Measurements from ENCODE around the gene ZBTB44.
"Not testable (repeated sequence)": the region's sequence is repeated elsewhere in the genome, so short reads cannot be mapped to it uniquely, and the experiment has no call there.

ZBTB44 gene

DNA sequence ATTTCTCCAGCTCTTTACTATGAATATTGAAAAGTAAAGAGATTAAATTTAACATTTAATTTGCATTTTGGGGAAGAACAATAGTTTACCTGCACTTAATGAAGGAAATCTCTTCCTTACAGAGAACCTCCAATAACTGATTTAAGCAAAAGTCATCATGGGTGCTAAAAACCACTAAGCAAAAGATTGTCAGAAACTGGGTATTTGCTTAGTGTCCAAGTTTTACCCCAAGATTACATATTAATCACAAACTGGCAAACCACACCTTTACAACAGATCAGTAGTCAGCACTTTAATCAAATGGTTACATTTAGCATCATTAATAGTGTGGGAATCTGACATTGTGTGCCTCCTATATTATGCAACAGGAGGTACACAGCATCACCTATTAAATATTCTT lies 2.7 kb downstream of the ZBTB44 start:
- DNase-seq: no peak

DNA sequence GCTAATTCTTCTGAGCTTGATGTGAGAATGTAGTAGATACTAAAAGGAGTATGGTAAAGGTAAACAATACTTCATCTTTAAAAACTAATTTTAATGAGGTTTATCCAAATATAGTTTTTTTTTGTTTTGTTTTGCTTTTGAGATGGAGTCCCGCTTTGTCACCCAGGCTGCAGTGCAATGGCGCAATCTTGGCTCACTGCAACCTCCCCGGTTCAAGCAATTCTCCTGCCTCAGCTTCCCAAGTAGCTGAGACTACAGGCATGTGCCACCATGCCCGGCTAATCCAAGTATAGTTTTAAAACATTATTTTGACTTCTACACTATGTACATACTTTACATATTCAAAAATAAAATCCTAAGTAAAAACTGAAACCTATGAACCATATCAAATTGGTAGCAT lies 4.1 kb downstream of the ZBTB44 start:
- DNase-seq: no peak

DNA sequence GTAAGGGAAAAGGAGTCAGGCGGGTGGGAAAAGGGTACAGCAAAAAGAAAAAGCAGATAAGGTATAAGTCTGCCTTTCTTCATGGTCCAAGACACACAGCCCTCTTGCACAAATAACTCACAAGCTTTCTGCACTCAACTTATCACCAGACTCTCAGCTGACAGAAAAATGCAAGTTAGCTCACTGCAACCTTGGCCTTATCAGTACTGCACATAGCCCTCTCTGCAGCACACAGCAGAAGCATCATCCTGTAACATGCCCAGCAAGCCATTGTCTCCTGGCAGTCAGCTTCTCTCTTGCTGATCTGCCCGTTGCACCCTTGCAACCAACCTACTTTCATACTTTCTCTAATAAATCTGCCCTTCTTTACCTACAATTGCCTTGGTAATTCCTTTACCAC lies 5.8 kb downstream of the ZBTB44 start:
- DNase-seq: no peak

DNA sequence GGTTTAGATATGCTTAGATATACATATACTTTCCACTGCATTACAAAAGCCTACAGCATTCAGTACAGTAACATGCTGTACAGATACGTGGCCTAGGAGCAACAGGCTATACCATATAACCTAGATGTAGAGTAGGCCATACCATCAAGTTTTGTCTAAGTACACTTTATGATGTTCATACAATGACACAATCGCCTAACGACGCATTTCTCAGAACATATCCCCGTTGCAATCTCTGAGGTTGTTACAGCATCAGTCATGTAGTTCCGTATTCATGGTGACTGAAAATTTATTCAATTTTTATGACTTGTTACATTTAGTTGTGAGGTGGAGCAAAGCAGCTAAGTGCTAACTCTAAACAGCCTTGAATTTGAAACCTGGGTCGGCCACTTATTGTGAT lies 6.7 kb downstream of the ZBTB44 start:
- DNase-seq: no peak

DNA sequence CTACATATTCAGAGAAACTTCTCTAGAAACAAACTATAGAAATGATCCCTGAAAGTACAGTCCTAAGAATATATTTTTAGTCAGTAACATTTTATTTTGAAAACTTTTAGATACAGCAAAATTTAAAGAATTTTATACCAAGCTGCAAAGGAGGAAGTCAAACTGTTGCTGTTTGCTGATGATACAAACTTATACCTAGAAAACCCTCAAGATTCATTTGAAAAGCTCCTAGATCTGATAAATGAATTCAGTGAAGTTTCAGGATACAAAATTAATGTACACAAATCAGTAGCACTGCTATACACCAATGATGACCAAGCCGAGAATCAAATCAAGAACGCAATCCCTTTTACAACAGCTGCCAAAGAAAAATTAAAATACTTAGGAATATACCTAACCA lies 10.1 kb downstream of the ZBTB44 start:
- no peak for DNase-seq

DNA sequence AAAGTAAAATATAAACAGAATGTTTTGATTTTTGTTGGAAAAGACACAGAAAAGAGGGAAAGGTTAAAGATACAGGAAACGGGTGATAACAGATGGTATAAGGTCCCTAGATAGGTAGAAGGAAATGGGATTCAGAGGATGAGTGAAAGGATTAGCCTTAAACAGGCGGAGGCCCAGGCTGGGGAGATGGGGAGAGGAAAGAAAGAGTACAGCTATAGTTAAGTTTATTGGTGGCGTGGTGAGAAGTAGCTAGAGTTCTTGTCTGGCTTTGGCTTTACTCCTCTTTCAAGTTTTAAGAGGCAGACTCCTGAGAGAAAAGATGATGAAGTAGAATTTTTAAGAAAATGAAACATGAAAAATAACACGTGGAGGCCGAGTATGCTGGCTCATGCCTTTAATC lies 13.7 kb downstream of the ZBTB44 start:
- DNase-seq: no peak

DNA sequence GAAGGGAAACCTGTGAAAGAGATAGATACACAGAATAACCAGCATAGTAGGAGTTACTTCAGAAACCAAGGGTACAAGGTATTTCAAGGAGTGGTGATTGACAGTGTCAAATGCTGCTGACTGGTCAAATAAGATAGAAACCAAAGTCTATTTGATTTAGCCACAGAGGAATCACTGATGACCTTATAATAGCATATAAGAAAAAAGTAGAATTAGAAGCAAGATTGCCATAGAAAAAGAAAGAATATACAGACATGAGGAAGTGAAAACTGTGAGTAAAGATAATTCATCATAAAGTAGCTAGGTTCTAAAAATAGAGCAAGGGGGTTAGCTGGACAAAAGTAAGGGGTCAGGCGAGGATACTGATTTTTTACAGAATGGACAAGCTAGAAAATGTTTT lies 14.2 kb downstream of the ZBTB44 start:
- no peak for DNase-seq

DNA sequence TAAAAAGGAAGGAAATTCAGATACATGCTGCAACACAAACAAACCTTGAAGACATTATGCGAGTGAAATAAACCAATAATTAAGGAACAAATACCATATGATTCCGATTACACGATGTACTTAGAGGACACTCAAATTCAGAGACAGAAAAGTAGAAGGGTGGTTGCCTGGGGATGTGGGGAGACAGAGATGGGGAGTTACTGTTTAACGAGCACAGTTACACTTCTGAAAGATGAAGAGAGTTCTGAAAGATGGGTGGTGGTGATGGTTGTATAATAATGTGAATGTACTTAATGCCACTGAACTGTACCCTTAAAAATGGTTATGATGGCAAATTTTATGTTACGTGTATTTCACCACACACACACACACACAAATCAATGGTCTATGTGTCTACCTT lies 14.7 kb downstream of the ZBTB44 start:
- no peak for DNase-seq

DNA sequence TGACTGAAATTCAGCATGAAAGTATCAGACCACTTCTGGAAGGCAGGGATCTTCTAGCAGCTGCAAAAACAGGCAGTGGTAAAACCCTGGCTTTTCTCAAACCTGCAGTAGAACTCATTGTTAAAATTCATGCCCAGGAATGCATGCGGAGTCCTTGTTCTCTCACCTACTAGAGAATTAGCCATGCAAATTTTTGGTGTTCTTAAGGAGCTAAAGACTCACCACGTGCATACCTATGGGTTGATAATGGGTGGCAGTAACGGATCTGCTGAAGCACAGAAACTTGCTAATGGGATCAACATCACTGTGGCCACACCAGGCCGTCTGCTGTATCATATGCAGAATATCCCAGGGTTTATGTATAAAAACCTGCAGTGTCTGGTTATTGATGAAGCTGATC lies 19.1 kb downstream of the ZBTB44 start:
- DNase-seq: no peak

DNA sequence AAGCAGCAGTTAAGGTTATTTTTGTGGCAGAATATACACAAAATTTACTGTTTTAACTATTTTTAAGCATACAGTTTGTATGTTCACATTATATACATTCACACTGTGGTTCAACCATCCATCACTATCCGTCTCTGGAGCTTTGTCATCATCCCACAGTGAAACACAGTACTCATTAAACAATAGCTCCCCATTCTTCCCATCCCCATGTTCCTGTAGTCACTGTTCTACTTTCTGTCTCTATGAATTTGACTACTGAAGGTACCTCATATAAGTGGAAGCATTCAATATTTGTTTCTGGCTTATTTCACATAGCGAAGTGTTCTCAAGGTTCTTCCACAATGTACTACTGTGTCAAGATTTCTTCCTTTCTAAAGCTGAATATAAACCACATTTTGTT lies 32.6 kb downstream of the ZBTB44 start:
- no peak for DNase-seq

DNA sequence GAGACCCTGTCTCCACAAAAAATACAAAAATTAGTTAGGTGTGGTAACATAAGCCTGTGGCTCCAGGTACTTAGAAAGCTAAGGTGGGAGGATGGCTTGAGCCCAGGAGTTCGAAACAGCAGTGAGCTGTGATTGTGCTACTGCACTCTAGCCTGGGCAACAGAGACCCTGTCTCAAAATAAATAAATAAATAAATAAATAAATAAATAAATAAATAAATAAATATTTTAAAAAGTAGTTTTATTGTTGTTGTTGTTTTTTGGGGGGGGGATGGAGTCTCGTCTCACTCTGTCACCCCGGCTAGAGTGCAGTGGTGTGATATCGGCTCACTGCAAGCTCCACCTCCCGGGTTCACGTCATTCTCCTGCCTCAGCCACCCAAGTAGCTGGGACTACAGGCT lies 33.4 kb downstream of the ZBTB44 start:
- not testable (repeated sequence) for DNase-seq

DNA sequence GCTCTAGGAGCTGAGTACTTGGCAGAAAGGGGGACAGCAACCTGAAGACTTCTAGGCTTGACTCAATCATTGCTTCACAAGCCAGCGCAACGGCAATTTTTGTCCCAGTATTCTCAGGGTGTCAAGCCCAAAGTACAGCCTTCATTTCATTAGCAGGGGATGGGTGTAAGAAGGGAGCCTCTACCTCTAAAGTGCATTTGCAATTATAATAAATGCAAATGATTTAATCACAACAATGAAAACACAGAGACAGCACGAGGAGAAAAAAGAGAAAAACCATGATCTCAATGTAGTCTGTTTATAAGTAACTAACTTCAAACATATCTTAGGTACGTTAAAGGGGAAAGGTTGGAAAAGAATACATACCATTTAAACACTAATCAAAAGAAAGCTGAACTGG lies 34.7 kb downstream of the ZBTB44 start:
- no peak for DNase-seq

DNA sequence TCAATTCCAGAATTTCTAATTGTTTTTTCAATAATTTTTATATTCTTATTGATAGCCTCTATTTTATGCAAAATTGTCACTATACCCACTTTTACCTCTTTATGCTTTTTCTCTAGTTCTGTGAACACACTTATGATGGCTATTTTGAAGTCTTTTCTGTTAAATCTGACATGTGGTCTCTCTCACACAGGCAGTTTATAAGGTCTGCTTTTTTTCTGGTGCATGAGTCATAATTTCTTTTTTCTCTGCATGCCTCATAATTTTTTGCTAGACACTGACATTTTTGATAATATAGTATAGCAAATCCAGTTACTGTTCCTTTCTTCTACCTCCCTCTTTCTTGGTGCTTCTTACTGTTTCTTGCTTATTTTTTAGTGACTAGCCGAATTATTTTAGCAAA lies 36.0 kb downstream of the ZBTB44 start:
- no peak for DNase-seq

DNA sequence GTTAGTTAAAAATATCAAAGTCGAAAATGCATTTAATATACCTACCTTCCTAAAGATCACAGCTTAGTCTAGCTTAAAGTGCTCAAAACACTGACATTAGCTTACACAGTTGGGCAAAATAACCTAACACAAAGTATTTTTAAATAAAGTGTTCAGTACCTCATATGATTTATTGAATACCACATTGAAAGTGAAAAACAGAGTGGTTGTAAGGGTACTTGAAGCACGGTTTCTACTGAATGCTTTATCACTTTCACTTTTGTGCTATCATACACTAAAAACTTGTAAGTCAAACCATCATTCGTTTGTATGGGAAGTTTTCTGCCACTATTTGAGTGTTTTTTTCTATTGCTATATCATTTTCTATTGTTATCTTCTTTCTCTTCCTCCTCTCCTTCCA lies 36.6 kb downstream of the ZBTB44 start:
- no peak for DNase-seq

DNA sequence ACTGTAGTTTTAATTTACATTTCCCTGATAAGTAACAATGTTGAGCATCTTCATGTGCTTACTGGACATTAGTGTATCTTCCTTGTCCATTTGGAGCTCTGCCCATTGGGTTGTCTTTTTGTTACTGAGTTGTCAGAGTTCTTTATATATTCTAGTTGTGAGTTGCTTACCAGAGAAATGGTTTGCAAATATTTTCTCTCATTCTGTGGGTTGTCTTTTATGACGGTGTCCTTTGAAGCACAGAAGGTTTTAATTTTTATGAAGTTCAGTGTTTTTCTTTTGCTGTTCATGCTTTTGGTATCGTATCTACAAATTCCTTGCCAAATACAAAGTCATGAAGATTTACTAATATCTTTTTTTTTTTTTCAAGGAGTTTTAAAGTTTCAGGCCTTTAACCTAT lies 42.4 kb downstream of the ZBTB44 start:
- no peak for DNase-seq

DNA sequence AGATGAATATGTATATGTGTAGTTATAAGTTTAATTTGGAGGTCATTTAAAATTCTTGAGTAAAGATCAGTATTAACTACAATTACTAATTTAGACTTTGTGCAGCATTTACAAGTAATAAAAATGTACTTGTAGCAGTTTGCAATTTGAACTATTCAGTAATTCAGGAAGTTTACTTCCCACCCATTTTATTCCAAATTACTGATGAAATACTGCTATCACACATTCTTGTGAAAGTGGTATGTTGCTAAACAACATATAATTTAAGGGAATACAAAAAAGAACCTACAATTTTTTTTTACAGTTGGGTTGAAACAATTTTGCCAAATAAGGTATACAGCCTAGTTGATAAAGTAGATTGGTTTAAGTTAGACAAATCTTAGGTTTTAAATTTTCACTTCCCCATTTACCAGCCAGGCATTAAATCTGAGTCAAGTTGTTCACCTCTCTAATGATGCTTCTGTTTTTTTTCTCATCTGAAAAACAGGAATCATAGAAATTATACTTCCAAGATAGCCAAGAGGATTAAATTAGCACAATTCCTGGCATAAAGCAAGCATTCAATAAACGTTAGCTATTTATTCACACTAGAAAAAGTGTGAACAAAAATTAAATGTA lies 45.3 kb downstream of the ZBTB44 start:
- DNase-seq: no peak

DNA sequence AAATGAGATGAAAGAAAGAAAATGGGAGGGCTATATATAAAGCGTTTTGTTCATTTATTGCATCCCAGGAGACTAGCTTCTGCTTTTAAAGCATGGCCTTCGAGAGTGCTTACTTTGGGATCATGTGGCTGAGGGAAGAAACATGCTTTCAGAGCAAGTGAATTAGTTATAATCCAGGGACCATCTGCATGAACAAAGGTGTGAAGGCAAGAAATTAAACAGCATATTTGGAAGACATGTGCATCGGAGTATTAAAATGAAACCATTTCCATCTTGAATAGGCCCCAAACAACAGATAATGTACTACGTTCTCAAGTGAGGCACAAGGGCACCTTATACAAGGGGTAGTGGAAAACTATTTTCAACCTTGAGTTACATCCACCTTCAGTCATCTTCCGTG lies 51.4 kb downstream of the ZBTB44 start:
- DNase-seq: no peak

DNA sequence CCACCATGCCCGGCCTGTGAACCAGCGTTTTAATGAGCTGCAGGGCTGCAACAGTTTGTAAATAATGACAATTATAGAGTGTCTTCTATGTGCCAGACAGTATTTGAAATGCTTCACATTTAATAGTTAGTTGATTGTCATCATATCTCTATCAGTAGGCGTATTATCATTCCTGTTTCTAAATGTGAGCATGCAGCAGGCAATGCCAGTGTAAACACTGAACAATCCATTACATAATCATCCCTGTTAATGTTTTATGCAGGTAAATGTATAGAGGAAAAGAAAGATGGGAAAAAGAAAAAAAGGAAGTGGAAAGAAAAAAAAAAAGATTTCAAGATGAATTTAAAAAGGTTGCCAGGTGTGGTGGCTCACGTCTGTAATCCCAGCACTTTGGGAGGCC lies 52.3 kb downstream of the ZBTB44 start:
- DNase-seq: no peak

DNA sequence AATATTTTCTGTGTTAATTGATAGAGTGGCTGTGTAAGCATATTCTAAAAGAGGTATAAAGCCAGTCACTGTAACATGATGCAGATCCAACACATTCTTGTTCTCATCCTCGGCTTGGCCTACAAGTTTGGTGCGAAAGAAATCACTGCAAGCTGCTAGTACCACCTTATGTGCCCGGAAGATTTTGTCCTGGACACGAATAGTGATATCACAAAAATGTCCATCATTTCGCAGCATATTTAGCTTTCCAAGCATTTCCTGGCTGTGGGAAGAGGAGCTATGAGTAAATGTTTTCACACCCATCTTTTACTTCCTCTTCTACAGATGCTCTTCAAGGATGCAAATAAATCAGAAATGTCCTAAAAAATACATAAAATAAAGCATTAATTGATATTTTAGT lies 53.1 kb downstream of the ZBTB44 start:
- DNase-seq: no peak

DNA sequence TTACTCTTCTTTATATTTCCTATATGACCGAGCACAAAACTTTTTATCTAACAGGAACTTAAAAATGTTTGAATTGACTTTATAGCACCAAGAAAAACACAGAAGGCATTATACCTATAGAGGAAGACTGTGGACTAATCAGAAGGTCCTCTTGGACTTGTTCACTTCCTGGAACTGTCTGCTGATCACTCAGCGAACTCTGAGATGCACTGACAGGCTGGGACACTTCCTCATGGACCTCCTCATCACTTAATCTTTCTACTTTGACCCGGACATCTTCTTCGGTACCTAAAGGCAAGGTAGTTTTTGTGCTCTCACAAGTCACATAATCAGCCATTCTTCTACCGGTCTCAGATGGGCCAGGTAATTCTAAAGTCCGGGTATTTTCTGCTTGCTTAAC lies 54.0 kb downstream of the ZBTB44 start:
- DNase-seq: no peak

DNA sequence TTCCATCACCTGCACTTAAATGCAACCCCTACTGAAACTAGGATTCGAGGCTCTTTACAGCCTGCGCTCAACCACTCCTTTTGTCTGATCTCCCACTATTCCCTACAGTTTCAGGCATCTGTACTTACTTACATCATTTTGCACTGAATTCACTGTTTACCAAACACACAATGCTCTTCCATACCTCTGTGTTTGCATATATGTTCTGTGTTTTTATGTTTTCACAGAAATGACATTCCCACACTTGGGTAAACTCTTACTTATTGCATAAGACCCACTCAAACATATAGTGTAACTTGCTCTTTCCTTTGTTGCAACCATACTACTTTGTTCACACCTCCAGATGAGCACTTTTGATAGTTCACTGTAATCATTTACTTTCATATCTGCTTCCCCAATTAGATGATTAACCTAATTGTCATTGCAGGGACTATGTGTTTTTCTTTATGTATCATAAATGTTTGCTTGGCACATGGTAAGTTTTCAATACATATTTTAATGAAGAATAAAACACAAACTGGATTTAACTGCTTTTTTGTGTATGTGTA lies 54.6 kb downstream of the ZBTB44 start:
- no peak for DNase-seq

DNA sequence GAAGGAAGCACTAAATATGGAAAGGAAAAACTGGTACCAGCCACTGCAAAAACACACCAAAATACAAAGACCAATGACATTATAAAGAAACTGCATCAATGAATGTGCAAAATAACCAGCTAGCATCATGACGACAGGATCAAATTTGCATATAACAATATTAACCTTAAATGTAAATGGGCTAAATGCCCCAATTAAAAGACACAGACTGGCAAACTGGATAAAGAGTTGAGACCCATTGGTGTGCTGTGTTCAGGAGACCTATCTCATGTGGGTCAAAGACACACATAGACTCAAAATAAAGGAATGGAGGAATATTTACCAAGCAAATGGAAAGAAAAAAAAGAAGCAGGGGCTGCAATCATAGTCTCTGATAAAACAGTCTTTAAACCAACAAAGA lies 63.0 kb downstream of the ZBTB44 start:
- not testable (repeated sequence) for DNase-seq

DNA sequence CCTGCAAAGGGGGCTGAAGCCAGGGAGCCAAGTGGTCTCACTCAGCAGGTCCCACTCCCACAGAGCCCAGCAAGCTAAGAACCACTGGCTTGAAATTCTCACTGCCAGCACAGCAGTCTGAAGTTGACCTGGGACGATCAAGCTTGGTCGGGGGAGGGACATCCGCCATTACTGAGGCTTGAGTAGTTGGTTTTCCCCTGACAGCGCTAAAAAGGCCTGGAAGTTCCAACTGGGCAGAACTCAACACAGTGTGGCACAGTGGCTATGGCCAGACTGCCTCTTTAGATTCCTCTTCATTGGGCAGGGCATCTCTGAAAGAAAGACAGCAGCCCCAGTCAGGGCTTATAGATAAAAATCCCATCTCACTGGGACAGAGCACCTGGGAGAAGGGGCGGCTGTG lies 64.8 kb downstream of the ZBTB44 start:
- not testable (repeated sequence) for DNase-seq

DNA sequence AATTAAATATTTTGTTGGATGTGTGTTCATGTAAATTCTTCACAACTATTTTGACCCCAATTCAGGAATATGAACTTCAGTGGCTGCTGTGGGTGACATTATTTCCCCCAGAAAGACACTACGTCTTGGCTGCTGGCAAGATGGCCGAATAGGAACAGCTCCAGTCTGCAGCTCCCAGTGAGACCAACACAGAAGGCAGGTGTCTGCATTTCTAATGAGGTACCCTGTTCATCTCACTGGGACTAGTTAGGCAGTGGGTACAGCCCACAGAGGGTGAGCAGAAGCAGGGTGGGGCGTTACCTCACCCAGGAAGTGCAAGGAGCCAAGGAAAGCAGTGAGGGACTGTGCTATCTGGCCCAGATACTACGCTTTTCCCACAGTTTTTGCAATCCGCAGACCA lies 65.3 kb downstream of the ZBTB44 start:
- DNase-seq: no peak

DNA sequence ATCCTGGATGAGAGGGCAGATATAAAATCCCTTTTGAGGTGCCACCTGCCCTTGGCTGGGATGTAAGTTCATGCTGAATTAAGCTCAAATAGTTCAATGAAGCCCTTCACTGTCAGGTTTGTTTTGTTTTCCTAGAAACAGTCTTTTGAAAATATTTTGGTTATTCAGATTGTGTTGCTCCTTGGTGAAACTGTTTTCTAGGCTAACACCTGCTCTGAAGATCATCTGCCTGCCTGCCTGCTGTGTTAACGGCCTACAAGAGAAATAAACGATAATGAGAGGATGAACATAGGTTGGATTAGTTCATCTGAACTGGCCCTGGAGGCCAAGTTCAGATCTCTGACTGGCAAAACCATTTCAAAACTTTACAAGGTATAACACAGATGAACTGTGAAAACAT lies 67.4 kb downstream of the ZBTB44 start:
- no peak for DNase-seq

DNA sequence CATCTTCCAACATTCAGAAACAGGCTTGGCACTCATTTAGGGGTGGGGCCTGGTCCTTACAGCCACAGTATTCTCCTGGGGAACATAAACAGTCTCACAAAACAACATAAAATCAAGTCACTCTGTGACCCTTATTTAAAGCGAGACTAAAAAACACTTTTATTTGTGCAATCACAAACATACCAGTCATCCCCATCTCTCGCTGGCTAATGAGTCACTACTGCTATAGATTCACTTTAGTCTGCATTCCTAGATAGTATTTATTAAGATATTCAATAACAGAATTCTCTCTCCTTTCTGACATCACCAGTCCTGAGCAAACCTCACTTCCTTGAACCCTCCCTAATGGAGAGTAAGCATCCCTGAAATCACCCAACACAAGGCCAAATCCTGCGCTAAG lies 68.0 kb downstream of the ZBTB44 start:
- no peak for DNase-seq
